Vein endothelial cell (primary cell): ENCODE measurements around the gene ACYP2. TPM values are rescaled to one million over a fixed set of nuclear protein-coding genes. Genes with fewer than 3 reads are reported as not detected.

Experiments used
- small RNA-seq: library from RNA; depleted of rRNA; stranded (forward); fragments of <200 nt; gene quantifications from one replicate; pipeline ENCODE3, GENCODE V24; 2012
- total RNA-seq: library from RNA; depleted of rRNA; stranded (reverse); fragments of >200 nt; gene quantifications from 2 replicates; pipeline ENCODE4 v1.2.3, GENCODE V29; 2012

Gene ACYP2
- total RNA-seq = 3.3 and 4.7 TPM in 2 replicates

GRCh38 chr2:54115284-54116137 is at the start of gene ACYP2:
Gene ACYP2, plus strand, starts transcription at chr2:54115615.

GRCh38 chr2:54256091-54256694 is 140.8 kb downstream of the ACYP2 start, which contains the start of gene TSPYL6:
Gene TSPYL6, minus strand, starts transcription at chr2:54256229. Its CDS starts 78 bp downstream, at chr2:54256151.

Small RNA genes within 50 kb of the gene (small RNA-seq; reads per million reads assigned to genes)
- gene RNU7-172P = not detected

Other genes with a start within 250 kb of the ACYP2 start
- 67.6 and 90.5 TPM in 2 replicates for gene PSME4, start 144.6 kb upstream of the ACYP2 start, total RNA-seq
- gene TSPYL6, start 140.6 kb downstream of the ACYP2 start, total RNA-seq = 0.10 TPM in 1 of 2 replicates, not detected in the other